ENCODE data around the gene ARHGEF17.
"Not testable (repeated sequence)": the region's sequence is repeated elsewhere in the genome, so short reads cannot be mapped to it uniquely, and the experiment has no call there.

ARHGEF17 gene

GRCh38 chr11:73308003-73308960, at the start of gene ARHGEF17:
TSS of gene ARHGEF17 (plus strand) at chr11:73308276. CDS start at chr11:73308639, 363 bp downstream.
- peak; percentile 32 for DNase-seq (ENCODE audit: low read depth)

DNA sequence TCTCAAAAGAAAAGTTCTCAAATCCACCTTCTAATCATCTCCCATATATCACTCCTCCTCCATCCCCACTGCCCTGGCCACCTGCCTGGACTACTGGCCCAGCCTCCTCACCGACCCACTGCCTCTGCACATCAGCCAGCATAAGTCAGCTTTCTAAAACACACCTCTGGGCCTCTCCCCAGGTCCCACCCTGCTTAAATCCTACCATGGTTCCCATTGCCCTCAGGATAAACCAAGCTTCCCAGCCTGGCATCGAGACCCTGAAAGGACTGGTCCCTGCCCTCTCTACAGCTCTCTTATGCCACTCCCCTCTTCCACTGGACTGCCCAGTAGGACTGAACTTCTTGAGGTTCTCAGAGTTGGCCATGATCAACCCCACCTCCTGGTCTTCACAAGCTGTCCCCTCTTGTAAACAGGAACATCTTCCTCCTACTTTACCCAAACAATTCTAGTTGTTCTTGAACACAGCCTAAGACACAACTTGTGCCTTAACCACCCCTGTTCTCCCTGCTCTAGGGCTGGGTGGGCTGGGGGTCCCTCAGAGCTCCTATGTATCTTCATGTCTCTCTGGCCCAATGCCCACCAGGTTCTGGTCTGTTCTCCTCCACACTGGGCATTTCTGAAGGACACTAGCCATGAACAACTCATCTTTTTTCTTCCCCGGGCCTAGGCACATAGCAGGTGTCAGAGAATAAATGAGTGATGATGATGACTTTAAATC, 48.5 kb upstream of the ARHGEF17 start:
- no peak for DNase-seq (ENCODE audit: low read depth)

GRCh38 chr11:73260127-73260457, 48.0 kb upstream of the ARHGEF17 start:
- DNase-seq (ENCODE audit: low read depth): no peak

- DNase-seq (ENCODE audit: low read depth): no peak
These were observed 45.1 kb upstream of the ARHGEF17 start for GRCh38 chr11:73262851-73263495.

DNA sequence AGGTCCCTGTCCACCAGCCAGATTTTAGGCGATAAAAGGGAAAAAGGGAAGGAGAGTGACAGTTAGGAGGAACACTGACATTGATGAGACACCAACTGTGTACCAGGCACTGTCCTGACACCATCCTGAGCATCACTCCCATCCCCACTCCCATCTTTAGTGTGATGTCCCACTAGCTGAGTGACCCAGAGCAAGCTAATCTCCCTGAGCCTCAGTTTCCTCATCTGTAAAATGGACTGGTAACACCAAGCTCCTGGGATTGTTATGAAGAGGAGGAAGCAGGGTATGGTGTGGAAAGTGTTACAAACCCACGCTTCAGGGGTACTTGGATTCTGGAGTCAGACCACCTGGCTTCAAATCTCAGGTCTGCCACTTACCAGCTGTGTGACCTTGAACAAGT, 44.4 kb upstream of the ARHGEF17 start:
- no peak for DNase-seq (ENCODE audit: low read depth)

- DNase-seq (ENCODE audit: low read depth): no peak
These were observed 42.7 kb upstream of the ARHGEF17 start for GRCh38 chr11:73265278-73265810.

DNA sequence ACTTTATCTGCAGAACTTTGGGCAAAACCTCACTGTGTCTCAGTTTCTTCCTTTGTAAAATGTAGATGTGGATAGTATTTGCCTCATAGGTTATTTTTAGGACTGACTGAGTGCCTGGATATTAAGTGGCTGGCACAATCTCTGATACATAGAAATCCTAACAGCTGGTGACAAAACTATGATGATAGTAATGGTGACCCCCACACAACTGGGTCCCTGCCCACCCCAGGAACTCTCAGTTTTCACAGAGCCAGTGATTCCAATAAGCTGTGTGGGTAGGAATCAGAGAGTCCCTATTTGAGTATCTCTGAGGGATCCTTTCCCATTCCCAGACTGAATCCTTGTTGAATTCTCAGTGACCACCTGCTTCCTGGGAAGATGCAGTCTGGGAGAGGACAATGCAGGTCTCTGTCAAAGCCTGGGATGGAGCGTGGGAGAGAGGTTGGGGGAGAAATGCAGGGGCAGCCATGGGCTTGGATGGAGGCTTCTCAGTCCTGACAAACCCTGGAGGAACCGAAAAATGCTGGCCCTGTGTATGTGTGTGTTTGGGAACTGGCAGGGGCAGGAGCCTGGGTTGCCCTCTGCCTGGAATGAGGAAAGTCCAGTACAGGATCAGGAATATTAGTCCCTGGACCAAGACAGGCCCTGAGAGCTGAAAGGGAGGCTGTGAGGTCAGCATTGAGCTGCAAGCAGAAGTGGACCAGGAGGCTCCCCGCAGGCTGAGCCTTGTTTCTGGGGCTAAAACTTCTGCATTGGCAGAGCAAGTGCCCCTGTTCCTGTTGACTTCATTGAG, 42.0 kb upstream of the ARHGEF17 start:
- DNase-seq (ENCODE audit: low read depth): no peak

GRCh38 chr11:73266646-73267020, 41.4 kb upstream of the ARHGEF17 start:
- no peak for DNase-seq (ENCODE audit: low read depth)

GRCh38 chr11:73267122-73267846, 40.8 kb upstream of the ARHGEF17 start:
- DNase-seq (ENCODE audit: low read depth): no peak

DNA sequence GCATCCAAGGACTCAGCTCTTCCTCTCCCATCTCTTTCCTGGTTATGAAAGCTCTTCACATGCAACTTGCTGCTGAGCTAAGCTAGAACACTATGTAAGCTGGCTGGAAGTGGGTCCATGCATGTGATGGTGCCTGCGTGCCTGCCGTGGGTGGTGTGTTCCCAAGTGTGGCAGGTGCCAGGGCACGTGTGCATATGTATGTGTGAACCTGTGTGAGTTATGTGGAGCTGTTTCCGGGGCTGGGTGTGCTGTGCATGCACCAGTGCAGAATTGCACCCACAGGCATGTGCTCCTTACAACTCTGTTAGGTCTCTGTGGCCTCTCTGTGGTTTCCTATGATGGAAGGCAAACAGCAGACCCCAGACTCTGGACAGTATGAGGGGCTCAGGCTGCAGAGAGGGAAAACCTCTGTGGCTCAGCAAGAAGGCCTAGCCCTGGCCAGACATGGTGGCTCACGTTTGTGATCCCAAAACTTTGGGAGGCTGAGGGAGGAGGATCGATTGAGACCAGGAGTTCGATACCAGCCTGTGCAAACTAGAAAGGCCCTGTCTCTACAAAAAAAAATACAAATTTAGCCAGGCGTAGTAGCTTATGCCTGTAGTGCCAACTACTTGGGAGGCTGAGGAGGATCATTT, 40.1 kb upstream of the ARHGEF17 start:
- DNase-seq (ENCODE audit: low read depth): no peak

DNA sequence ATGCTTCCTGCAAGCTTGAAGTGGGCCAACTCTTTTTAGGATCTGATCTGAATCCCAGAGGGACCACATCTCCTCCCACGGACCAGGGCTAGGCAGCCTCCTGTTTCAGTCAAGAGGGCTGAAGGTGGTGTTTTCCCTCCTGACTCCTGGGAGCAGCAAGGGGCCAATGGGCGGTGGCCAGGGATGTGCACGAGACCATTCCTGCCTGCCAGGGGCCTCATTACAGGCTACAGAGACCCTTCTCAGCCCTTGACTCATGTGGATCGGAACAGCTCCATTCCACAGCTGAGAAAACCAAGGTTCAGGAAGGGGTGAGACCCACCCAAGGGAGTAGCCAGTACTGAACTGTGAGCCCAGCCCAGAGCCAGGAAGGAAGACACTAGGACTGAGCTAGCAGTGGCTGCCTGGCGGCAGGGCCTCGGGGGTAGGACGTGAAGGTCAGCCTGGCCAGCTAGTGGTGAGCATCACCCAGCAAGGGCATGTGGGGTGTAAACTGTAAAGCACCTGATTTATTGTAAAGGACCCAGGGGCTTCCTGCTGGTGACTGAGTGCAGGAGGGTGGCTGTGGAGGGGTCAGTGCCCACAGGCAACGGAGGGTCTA, 39.3 kb upstream of the ARHGEF17 start:
- no peak for DNase-seq (ENCODE audit: low read depth)

DNA sequence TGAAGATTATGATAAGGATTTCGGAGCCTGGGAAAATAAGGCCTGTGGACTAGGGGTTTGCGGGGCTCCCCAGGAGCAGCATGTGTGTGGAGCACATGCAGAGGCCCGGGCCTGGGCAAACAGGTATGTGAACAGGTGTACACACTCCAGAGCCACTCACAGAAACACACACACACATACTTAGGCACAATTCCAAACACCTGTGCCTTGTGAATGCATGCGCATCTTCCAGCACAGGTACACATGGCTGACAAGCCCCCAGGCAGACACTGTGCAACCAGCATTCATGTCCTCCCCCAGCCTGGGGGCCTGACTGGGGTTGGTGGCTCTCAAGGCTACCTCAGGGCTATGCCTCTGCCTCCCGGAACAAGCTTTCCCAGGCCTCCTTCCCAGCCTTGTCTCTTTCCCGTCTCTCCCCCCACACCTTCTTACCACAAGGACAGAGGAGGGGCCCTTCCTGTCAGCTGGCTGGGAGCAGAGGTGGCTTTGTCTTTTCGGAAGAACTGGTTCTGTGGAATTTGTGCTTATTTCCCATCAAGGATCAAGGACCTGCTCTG, 38.5 kb upstream of the ARHGEF17 start:
- DNase-seq (ENCODE audit: low read depth): no peak

DNA sequence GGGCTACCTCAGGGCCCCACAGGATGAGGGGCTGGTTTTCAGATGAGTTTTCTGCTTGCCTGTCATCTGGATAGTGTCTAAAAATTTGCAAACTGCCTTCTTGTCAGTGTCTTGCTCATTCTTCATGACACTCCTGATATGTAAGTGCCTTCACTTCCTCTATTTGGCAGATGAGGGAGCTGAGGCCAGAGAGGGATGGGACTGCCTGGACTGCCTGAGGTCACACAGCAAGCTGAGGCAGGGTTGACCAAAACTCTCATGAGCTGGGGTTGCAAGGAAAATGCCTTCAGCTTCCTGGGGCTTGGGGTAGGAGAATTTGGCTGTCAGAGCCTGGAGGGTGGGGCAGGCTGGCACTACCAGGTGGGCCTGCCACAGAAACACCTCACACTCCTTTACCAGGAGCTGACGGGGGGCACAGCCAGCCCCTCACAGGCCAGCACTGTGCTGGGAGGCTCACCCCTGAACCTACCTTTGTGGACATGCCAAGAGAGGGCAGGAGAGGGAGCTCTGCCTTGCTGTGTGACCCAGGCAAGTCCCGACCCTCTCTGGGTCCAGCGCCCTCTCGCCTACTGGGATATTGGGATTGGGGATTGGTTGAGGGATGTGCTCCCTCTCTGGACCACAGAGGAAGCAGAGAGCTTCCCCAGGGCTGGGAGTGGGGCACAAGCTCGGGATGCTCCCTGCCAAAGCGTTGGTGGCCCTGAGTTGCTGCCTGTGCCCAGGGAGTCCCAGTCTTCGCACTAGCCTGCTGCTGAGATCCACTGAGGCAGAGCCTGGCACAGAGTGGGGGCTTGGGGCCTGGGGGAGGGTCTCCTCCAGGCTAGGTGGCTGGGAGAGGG, 37.8 kb upstream of the ARHGEF17 start:
- DNase-seq (ENCODE audit: low read depth): no peak

DNA sequence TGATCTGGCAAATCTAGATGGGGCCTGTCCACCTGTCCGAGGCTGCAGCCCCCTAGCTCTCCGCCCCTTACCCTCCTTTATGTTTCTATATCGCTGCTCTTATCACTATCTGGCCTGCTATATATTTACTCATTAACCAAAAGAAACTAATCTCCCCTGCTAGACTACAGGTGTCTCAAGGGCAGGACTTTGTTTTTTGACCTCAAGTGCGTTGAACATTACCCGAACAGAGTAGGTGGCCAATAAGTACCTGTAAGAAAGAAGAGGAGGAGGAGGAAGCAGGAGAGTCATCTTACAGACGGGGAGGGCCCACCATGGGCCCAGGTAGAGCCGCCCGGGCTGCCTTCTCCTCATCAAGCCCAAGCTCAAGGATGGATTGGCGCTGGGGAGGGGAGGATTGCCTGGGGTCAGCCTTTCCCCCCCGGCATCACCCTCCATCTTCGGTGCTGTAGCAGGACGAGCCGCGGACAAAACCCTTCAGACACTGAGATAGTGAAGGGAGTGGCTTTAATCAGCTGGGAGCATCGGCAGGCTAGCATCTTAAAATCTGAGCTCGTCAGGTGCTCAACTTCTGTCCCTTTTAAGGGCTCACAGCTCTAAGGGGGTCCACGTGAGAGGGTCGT, 37.1 kb upstream of the ARHGEF17 start:
- DNase-seq (ENCODE audit: low read depth): no peak

DNA sequence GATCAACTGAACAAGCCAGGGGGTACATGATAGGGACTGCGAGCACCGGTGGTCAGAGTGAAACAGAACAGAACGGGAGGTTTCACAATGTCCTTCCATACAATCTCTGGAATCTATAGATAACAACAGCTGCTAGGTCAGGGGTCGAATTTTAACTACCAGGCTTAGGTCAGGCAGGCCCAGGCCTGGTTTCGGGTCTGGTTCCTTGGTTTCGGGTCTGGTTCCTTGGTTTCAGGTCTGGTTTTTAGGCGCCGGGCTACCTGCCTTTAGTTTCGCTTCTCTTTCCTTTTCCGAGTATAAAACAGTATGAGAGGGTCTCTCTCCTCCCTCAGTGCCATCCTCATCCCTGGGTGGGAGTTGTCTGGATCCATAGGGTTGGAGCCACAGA, 36.6 kb upstream of the ARHGEF17 start:
- DNase-seq (ENCODE audit: low read depth): not testable (repeated sequence)

DNA sequence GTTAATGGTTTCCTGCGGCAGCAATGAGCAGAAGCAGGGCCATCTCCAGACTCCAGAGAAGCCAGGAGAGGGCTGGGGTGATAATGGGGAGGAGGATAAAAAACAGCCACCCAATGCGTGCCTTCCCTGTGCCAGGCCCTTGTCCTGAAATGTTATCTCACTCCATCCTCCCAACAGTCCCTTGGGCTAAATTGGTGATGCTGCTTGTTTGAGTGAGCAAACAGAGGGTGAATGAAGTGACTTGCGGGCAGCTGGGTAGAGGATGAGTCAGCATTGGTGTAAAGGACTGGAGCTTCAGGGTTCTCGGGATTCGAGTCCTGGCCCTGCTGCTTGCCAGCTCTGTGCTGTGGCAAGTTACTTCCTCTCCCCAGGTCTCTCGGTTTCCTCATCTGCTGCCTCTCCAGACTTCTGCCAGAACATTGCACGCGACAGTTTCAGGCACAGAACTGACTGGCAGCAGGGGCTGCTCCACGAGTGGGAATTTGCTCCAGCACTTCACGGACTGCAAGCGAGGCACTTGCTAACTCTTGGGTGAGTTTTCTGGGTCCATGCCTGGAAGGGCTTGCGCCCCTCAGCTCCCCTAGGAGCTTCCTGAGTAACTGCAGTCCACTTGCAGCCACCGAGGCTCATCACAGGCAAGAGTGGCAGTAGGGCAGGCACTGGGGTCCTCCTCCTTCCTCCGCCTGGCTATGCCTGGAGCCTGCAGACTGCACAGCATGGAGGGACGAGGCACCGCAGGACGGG, 36.0 kb upstream of the ARHGEF17 start, which contains the start of gene P2RY6:
TSS of gene P2RY6 (plus strand) at position 403 of the 744 bp plus-strand sequence. CDS start 24,181 bp downstream, outside the sequence.
- no peak for DNase-seq (ENCODE audit: low read depth)

GRCh38 chr11:73272680-73273038, 35.4 kb upstream of the ARHGEF17 start:
- DNase-seq (ENCODE audit: low read depth): no peak
